Hepatocyte (in vitro differentiated cells): ENCODE measurements around the gene ZC3H10.
"Not testable (repeated sequence)": the region's sequence is repeated elsewhere in the genome, so short reads cannot be mapped to it uniquely, and the experiment has no call there.

ENCODE experiments used
- EZH2 ChIP-seq: fragments of 200-600 bp; sonication (generic); IDR thresholded peaks from 2 replicates; pipeline ENCODE4 v1.6.1; 2016; ENCODE audit warnings: antibody characterized with exemption, mild to moderate bottlenecking, borderline replicate concordance
- EZH2phosphoT487 ChIP-seq: fragments of 200-600 bp; sonication (generic); IDR thresholded peaks from one replicate; pipeline ENCODE4 v1.6.1; 2018; ENCODE audit warnings: antibody characterized with exemption, mild to moderate bottlenecking, low read depth, moderate library complexity; ENCODE audit not compliant: unreplicated experiment, severe bottlenecking

- not testable (repeated sequence) for TF ChIP-seq EZH2phosphoT487, EZH2
Measured at GRCh38 chr12:56117082-56117706, 872 bp upstream of the ZC3H10 start.
